ENCODE data around the gene AGPAT3.

Gene AGPAT3

GRCh38 chr21:43829161-43829560 is 35.9 kb upstream of the AGPAT3 start:
- TF ChIP-seq, protein P1, sequence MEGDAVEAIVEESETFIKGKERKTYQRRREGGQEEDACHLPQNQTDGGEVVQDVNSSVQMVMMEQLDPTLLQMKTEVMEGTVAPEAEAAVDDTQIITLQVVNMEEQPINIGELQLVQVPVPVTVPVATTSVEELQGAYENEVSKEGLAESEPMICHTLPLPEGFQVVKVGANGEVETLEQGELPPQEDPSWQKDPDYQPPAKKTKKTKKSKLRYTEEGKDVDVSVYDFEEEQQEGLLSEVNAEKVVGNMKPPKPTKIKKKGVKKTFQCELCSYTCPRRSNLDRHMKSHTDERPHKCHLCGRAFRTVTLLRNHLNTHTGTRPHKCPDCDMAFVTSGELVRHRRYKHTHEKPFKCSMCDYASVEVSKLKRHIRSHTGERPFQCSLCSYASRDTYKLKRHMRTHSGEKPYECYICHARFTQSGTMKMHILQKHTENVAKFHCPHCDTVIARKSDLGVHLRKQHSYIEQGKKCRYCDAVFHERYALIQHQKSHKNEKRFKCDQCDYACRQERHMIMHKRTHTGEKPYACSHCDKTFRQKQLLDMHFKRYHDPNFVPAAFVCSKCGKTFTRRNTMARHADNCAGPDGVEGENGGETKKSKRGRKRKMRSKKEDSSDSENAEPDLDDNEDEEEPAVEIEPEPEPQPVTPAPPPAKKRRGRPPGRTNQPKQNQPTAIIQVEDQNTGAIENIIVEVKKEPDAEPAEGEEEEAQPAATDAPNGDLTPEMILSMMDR (conservative IDR thresholded peaks at IDR 0.05), result no peak
- no peak overlapping the region for H3K27ac ChIP-seq

DNA sequence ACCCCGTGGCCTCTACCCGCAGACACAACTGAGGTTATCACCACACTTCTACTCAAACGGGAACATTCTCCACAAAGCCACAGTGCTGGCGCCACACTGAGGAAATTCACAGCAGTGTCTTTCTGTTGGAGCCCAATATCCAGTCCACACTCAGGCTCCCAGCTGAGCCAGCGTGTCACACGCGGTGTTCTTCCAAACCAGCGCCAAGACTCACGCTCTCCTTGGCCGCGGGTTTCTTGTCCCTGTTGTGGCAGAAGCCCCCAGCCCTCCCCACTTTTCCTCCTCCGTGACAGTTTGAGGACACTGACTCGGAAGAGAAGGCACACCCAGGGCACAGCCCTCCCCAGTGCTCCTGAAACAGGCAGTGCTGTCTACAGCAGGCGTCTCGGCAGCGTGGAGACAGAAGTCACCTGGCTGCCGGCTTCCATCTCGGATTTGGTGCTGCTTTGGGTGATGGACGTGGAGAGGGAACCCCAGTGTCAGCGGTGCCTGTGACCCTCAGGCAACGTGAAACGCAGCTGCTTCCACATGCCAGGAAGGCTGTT is 35.4 kb upstream of the AGPAT3 start:
- H3K27ac ChIP-seq, result no peak overlapping the region

DNA sequence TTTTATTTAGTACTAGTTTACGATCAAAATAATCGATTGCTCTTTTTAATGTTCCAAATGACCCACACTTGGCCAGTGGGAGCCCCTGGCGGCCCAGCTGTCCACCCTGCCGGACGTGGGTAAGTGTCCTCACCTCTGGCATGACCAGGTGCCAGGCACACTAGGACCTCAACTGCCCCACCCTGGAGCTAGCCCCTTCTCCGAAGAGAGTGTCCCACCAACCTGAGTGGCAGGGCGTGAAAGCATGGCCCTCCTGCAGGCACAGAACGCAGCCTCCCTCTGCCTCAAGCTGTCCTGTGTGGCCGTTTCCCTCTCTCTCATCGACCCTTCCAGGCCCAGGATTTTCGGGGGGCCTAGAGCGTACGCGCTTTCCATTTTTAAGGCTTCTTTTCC is 32.9 kb upstream of the AGPAT3 start:
- TF ChIP-seq, protein P1 (conservative IDR thresholded peaks at IDR 0.05), result no peak
- no peak overlapping the region for H3K27ac ChIP-seq

More for the DNA sequence above, 35.4 kb upstream of the AGPAT3 start:
- TF ChIP-seq, protein P1 (conservative IDR thresholded peaks at IDR 0.05), result peak; percentile 36; the same call in 1 of the 2 replicates

GRCh38 chr21:43832648-43833047 is 32.4 kb upstream of the AGPAT3 start:
- H3K27ac ChIP-seq, result no peak overlapping the region
- TF ChIP-seq, protein P1 (conservative IDR thresholded peaks at IDR 0.05), result no peak

- TF ChIP-seq, protein P1 (conservative IDR thresholded peaks at IDR 0.05), result no peak
- no peak overlapping the region for H3K27ac ChIP-seq
Observed at GRCh38 chr21:43834146-43834905, 30.7 kb upstream of the AGPAT3 start.

GRCh38 chr21:43835050-43835449 is 30.0 kb upstream of the AGPAT3 start:
- no peak overlapping the region for H3K27ac ChIP-seq
- TF ChIP-seq, protein P1 (conservative IDR thresholded peaks at IDR 0.05), result no peak

GRCh38 chr21:43835861-43836260 is 29.2 kb upstream of the AGPAT3 start:
- TF ChIP-seq, protein P1 (conservative IDR thresholded peaks at IDR 0.05), result no peak
- H3K27ac ChIP-seq, result no peak overlapping the region
